T-helper 2 cell treated with Interferon-gamma antibody and Interleukin-4, amounts not matched to agents 5 μg/mL and 100 μg/mL, for 36 hours (primary cell): Measurements from ENCODE around the gene CAMKK2.

Source experiments
- DNase-seq: peaks from one replicate; pipeline ENCODE4 v3.0.0; 2021; ENCODE audit warnings: low spot score
- H3K27ac Mint-ChIP-seq: one replicate; pipeline ENCODE4 v1.8.0; 2021; ENCODE audit warnings: mild to moderate bottlenecking, mixed read lengths
- H3K27me3 Mint-ChIP-seq: one replicate; pipeline ENCODE4 v1.8.0; 2021; ENCODE audit warnings: low read depth, mixed read lengths
- H3K36me3 Mint-ChIP-seq: one replicate; pipeline ENCODE4 v1.8.0; 2021; ENCODE audit warnings: low read depth, mixed read lengths
- H3K4me1 Mint-ChIP-seq: one replicate; pipeline ENCODE4 v1.8.0; 2021; ENCODE audit warnings: low read depth, mixed read lengths
- H3K4me3 Mint-ChIP-seq: one replicate; pipeline ENCODE4 v1.8.0; 2022; ENCODE audit warnings: mild to moderate bottlenecking, moderate library complexity, mixed read lengths
- H3K9me3 Mint-ChIP-seq: one replicate; pipeline ENCODE4 v1.8.0; 2021; ENCODE audit warnings: mixed read lengths

The CAMKK2 gene

DNA sequence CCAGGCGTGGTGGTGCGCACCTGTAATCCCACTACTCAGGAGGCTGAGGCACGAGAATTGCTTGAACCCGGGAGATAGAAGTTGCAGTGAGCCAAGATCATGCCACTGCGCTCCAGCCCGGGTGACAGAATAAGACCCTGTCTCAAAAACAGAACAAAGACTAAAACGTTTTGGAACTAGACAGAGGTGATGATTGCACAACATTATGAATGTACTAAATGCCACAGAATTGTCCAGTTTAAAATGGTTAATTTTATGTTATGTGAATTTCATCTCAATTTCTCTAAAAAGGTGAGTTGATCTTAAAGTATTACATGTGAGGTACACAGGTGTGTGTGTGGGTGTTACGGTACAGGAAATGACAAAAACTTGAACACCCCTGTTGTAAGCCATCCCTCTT is 70.1 kb downstream of the CAMKK2 start:
- Mint-ChIP-seq H3K9me3 (no peaks in the 10 kb centered on the region), H3K27ac (peak overlapping the region; percentile 26), H3K4me3 (no peak overlapping the region), H3K27me3 (no peaks in the 10 kb centered on the region), H3K36me3 (peaks cover 54% of the 10 kb centered on the region), H3K4me1 (peaks cover 40% of the 10 kb centered on the region)
- no peak for DNase-seq

DNA sequence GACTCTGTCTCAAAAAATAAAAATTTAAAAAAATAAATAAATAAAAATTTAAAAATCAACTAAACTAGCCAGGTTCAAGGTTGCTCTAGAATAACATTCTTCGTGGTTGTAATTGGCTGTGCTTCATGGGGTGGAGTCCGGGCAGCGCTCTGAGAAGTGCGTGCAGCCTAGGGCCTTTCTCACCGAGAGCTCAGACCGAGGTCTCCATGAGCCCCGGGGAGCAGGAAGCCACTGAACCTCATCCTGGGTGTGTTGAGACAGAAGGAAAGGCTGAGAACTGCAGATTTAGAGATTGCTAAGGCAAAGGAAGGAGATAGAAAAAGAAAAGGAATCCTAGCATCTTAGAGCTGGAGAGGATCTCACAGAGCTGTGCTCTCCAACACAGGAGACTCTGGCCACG is 71.9 kb downstream of the CAMKK2 start:
- H3K9me3 Mint-ChIP-seq: no peaks in the 10 kb centered on the region
- peak; percentile 41 for DNase-seq
- H3K4me1 Mint-ChIP-seq: peaks cover 31% of the 10 kb centered on the region
- H3K4me3 Mint-ChIP-seq: peak overlapping the region; percentile 77
- H3K27me3 Mint-ChIP-seq: no peaks in the 10 kb centered on the region
- H3K36me3 Mint-ChIP-seq: peaks cover 51% of the 10 kb centered on the region
- H3K27ac Mint-ChIP-seq: peak overlapping the region; percentile 96

DNA sequence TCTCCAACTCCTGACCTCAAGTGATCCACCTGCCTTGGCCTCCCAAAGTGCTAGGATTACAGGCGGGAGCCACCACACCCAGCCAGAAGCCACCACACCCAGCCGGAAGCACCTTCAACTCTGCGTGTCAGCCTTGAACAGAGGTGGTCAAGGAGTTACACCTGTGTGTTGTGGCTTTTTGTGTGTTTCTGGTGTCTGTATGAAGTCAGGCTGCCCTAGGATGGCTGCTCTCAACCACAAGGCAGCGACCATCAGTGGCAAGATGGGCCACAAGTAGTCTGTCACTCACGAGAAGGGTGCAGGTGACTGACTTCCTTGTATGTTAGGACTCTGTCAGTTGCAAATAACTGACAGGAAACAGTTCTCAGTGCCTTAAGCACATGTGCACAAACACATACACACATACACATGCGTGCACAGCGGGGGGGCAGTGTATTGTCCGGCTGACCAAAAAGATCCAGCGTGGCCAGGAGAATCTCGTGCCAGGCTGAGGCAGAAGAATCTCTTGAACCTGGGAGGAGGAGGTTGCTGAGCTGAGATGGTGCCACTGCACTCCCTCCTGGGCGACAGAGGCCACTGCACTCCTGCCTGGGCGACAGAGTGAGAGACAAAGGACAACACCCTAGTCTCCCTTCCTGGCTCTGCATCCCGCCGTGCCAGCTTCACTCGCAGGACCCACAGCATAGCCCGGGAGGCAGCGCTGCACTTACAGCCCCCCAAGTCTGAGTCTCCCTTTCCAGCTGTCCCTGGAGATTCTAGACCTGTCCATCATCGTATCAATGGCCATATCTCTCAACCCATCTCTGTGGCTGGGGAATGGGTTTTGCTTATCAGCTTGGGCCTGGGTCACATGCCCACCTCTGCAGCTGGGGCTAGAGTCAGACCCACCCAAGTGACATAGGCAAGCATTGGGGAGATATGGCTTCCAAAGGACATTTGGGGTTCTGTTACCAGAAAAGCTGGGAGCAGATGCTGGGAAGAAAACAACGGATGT is 72.9 kb downstream of the CAMKK2 start:
- DNase-seq: peak; percentile 44
- peak overlapping the region; percentile 87 for H3K27ac Mint-ChIP-seq
- H3K4me3 Mint-ChIP-seq: peak overlapping the region; percentile 57
- H3K4me1 Mint-ChIP-seq: peaks cover 33% of the 10 kb centered on the region
- no peaks in the 10 kb centered on the region for H3K27me3 Mint-ChIP-seq
- no peaks in the 10 kb centered on the region for H3K9me3 Mint-ChIP-seq
- peaks cover 54% of the 10 kb centered on the region for H3K36me3 Mint-ChIP-seq

DNA sequence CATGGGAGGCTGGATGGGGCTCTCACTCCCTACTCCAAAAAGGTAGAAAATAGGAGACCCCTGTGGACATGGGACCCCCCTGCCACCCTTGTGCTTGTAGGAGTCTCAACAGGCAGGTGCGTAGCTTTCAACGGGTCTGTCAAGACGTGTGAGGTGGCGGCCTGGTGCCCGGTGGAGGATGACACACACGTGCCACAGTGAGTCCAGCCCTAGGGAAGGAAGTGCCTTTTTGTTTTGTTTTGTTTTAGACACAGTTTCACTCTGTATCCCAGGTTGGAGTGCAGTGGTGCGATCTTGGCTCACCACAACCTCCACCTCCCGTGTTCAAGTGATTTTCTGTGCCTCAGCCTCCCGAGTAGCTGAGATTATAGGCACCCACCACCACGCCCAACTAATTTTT is 73.7 kb downstream of the CAMKK2 start:
- H3K27ac Mint-ChIP-seq: peak overlapping the region; percentile 87
- H3K4me3 Mint-ChIP-seq: peak overlapping the region; percentile 57
- no peak for DNase-seq

DNA sequence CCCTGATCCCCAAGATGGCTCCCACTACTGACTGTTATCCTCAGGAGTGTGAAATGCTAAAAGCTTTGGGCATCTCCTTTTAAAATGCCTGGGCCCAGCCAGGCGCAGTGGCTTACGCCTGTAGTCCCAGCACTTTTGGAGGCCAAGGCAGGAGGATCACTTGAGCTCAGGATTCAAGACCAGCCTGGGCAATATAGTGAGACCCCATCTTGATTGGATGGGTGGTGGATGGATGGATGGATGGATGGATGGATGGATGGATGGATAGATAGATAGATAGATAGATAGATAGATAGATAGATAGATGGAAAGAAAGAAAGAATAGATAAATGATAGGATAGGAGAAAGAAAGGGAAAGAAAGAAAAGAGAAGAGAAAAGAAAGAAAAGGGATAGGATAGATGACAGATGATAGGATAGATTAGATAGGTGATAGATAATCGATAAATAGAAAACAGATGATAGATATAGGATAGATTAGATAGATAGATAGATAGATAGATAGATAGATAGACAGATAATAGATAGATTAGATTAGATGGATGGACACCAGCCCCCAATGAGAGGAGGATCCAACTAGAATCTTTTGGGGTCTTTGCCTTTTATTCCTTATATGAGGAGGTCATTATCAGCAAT is 77.0 kb downstream of the CAMKK2 start:
- H3K9me3 Mint-ChIP-seq: no peaks in the 10 kb centered on the region
- DNase-seq: no peak
- peaks cover 34% of the 10 kb centered on the region for H3K4me1 Mint-ChIP-seq
- H3K27me3 Mint-ChIP-seq: no peaks in the 10 kb centered on the region
- H3K36me3 Mint-ChIP-seq: peaks cover 62% of the 10 kb centered on the region
- peak overlapping the region; percentile 49 for H3K27ac Mint-ChIP-seq
- H3K4me3 Mint-ChIP-seq: no peak overlapping the region

More for the DNA sequence above, 73.7 kb downstream of the CAMKK2 start:
- peaks cover 59% of the 10 kb centered on the region for H3K36me3 Mint-ChIP-seq
- no peaks in the 10 kb centered on the region for H3K9me3 Mint-ChIP-seq
- H3K4me1 Mint-ChIP-seq: peaks cover 33% of the 10 kb centered on the region
- no peaks in the 10 kb centered on the region for H3K27me3 Mint-ChIP-seq

DNA sequence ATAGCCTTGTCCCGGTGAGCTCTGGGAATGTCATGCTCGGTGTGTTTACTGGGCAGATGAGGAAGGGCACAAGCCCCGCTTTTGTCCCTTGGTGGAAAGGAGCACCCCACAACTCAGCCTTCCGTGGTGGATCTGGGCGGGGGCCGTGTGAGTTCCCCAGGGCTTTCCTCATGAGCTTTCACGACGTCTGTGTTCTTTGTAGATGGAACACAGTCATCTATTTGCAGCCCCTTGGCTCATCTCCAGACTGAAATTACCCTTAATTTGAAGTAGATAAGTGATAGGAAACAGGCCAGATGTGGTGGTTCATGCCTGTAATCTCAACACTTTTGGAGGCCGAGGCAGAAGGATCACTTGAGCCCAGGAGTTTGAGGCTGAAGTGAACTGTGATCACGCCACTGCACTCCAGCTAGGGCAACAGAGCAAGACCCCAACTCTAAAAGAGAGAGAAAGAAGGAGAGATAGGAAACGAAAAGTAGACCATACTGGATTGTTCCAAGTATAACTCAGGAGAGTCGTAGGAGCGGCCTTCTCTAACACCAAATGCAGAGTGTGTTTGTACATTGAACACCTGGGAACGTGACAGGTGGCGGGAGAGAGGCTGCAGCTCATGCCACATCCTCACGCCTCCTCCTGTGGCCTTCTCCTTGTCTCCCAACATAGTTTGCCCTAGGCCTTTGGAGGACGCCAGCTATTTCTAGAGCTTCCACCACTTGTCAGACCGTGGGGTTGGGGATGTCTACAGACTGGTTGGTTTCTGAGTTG is 77.7 kb downstream of the CAMKK2 start:
- no peak for DNase-seq
- H3K27ac Mint-ChIP-seq: peak overlapping the region; percentile 53

DNA sequence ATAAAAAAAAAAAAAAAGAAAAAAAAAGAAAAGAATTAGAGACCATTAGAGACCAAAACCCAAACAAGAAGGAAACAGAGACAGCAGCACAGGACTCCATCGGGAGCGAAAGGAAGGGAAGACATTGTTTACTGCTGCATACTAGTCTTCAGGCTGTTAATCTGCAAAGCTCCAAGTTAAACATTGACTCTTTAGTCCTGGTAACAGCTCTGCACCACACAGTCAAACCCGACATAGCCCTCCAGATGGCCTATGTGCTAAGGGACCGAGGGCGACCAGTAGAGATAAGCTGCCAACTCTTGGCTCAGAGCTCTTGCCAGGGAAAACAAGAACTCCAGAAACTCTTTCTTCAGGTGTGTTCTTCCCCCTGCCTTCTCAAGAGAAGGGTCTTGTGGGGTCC is 78.7 kb downstream of the CAMKK2 start:
- H3K27ac Mint-ChIP-seq: peak overlapping the region; percentile 31
- H3K36me3 Mint-ChIP-seq: peaks cover 60% of the 10 kb centered on the region
- no peaks in the 10 kb centered on the region for H3K9me3 Mint-ChIP-seq

More for the DNA sequence above, 77.7 kb downstream of the CAMKK2 start:
- H3K4me1 Mint-ChIP-seq: peaks cover 34% of the 10 kb centered on the region
- H3K36me3 Mint-ChIP-seq: peaks cover 63% of the 10 kb centered on the region
- no peaks in the 10 kb centered on the region for H3K27me3 Mint-ChIP-seq
- no peaks in the 10 kb centered on the region for H3K9me3 Mint-ChIP-seq
- no peak overlapping the region for H3K4me3 Mint-ChIP-seq

DNA sequence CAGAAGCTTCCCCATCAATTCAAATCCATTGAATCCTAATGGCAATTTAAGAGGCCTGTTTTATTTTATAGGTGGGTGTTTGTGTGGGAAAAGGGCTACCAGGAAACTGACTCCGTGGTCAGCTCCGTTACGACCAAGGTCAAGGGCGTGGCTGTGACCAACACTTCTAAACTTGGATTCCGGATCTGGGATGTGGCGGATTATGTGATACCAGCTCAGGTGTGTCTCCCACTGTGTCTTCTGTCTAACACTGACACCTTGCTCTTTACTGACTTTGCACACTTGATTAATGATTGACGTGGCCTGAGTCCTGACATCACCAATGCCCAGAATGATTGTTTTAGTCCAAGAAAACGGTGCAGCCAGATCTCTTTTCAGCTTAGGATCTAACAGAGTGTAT is 79.4 kb downstream of the CAMKK2 start:
- no peak for DNase-seq
- Mint-ChIP-seq H3K36me3 (peaks cover 57% of the 10 kb centered on the region), H3K27me3 (no peaks in the 10 kb centered on the region), H3K9me3 (no peaks in the 10 kb centered on the region), H3K4me3 (no peak overlapping the region), H3K27ac (no peak overlapping the region), H3K4me1 (peaks cover 21% of the 10 kb centered on the region)

More for the DNA sequence above, 78.7 kb downstream of the CAMKK2 start:
- Mint-ChIP-seq H3K4me1 (peaks cover 24% of the 10 kb centered on the region), H3K27me3 (no peaks in the 10 kb centered on the region), H3K4me3 (no peak overlapping the region)
- DNase-seq: no peak

DNA sequence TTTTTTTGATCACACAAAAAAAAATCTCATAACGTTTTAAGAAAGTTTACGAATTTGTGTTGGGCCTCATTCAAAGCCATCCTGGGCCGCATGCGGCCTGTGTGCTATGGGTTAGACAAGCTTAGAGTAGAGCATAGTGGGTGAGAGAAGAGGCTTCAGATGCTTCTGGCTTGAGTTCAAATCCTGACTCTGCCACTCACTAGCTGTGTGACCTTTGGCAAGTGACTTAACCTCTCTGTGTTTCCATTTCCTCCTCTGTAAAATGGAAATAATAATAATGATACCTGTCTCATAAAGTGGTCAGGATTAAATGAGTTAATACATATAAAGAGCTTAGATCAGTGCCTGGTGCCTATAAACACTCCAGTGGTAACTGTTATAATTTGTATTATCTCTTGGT is 80.4 kb downstream of the CAMKK2 start:
- H3K27me3 Mint-ChIP-seq: no peaks in the 10 kb centered on the region
- H3K4me1 Mint-ChIP-seq: peaks cover 20% of the 10 kb centered on the region
- H3K9me3 Mint-ChIP-seq: no peaks in the 10 kb centered on the region
- H3K27ac Mint-ChIP-seq: peak overlapping the region; percentile 80
- H3K36me3 Mint-ChIP-seq: peaks cover 55% of the 10 kb centered on the region
- H3K4me3 Mint-ChIP-seq: no peak overlapping the region
- DNase-seq: no peak

DNA sequence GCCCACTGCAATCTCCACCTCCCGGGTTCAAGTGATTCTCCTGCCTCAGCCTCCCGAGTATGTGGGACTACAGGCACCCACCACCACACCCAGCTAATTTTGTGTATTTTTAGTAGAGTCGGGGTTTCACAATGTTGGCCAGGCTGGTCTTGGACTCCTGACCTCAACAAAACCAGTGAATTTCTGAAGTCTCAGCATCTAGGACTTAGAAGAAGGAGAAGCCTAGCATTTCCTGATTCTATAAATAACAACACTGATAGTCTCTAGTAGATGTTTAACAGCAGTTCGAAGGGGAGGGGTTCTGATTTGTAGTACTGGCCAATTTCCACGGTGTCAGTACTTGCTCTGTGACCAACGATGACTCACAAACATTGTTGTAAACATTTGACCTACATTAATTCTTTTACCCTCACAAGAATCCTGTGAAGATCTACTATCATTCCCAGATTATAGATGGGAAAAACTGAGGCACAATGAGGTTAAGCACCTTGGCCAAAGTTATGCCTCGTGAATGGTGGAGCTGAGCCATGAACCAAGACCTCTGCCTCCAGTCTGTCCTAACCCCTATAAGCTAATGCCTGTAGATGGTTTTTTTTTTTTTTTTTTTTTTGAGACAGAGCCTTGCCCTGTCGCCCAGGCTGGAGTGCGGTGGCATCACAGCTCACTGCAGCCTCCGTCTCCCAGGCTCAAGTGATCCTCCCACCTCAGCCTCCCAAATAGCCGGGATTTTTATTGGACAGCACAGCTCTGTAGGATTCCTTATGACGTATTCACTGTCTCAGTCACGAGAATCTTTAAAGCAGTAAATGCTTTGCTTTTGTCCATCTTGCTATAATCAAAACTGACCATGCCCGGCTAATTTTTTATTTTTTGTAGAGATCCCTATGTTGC is 81.4 kb downstream of the CAMKK2 start:
- Mint-ChIP-seq H3K27ac (peak overlapping the region; percentile 80), H3K27me3 (no peaks in the 10 kb centered on the region), H3K9me3 (no peaks in the 10 kb centered on the region), H3K4me3 (peak overlapping the region; percentile 43), H3K36me3 (peaks cover 52% of the 10 kb centered on the region), H3K4me1 (peaks cover 25% of the 10 kb centered on the region)
- DNase-seq: no peak

DNA sequence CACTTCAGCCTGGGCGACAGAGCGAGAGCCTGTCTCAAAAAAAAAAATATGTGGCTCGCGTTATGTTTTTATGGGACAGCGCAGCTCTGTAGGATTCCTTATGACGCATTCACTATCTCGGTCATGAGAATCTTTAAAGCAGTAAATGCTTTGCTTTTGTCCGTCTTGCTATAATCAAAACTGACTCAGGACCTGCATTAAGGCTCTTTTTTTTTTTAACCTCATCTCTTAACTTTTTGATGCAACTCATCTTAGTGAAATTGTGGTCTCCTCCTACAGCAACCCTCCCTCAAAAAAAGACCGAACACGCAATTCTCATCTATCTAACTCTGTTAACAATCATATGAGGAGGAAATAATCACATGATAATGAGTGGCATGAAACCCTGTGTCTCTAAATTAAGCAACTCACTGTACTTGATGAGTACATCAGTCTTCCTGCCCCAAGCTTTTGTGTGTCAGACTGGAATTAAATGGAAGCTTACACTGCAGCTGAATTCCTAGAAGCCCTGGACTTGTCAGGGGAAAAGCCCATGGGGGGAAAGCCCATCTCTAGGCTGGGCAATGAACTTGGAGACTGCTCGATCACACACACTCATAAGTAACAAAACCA is 82.2 kb downstream of the CAMKK2 start:
- peak; percentile 40 for DNase-seq
- Mint-ChIP-seq H3K27me3 (no peaks in the 10 kb centered on the region), H3K36me3 (peaks cover 48% of the 10 kb centered on the region), H3K4me3 (peak overlapping the region; percentile 43), H3K9me3 (no peaks in the 10 kb centered on the region), H3K27ac (peak overlapping the region; percentile 79), H3K4me1 (peaks cover 25% of the 10 kb centered on the region)

DNA sequence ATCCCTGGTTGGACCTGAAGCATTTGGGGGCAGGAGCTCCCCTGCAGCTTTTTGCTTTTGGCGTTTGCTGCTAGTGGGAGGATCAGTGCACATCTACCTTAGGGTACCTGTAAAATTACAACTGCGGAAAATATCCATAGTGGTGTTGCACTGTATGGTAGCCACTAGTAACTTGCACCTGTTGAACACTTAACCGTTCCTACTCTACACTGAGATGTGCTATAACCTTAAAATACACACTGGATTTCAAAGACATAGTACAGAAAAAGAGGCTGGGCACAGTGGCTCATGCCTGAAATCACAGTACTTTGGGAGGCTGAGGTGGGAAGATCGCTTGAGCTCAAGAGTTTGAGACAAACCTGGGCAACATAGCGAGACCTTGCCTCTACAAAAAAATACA is 83.6 kb downstream of the CAMKK2 start:
- Mint-ChIP-seq H3K27ac (peak overlapping the region; percentile 36), H3K4me1 (peaks cover 29% of the 10 kb centered on the region), H3K4me3 (no peak overlapping the region), H3K9me3 (no peaks in the 10 kb centered on the region), H3K27me3 (no peaks in the 10 kb centered on the region), H3K36me3 (peaks cover 35% of the 10 kb centered on the region)
- DNase-seq: no peak
